Upper lobe of left lung (tissue), 6 donors: ENCODE measurements around the gene KNDC1. TPM values are rescaled to one million over a fixed set of nuclear protein-coding genes. Genes with fewer than 3 reads are reported as not detected.

Source experiments
- ATAC-seq, 2 donors: fragments of 200-7000 bp; cut with Tn5 transposase; one replicate each; pipeline ENCODE4 v1.9.1; 2022; ENCODE audit warnings: mild to moderate bottlenecking in 2 of 2, moderate library complexity in 2 of 2; ENCODE audit not compliant: low FRiP score in 2 of 2
- DNase-seq, 2 donors: peaks; one replicate each; pipeline ENCODE4 v3.0.0-alpha.2; 2019 to 2020
- H3K27ac ChIP-seq, 4 donors: fragments of 200-600 bp; sonication (generic); one replicate each; pipeline ENCODE4 v1.5.1; 2016 to 2019
- H3K27me3 ChIP-seq, 4 donors: fragments of 200-600 bp; sonication (generic); one replicate each; pipeline ENCODE4 v1.5.1; 2017 to 2019
- H3K36me3 ChIP-seq, 4 donors: fragments of 200-600 bp; sonication (generic); one replicate each; pipeline ENCODE4 v1.5.1; 2016 to 2019
- H3K4me1 ChIP-seq, 4 donors: fragments of 200-600 bp; sonication (generic); one replicate each; pipeline ENCODE4 v1.5.1; 2018 to 2019
- H3K4me3 ChIP-seq, 4 donors: fragments of 200-600 bp; sonication (generic); one replicate each; pipeline ENCODE4 v1.5.1; 2017 to 2019; ENCODE audit warnings: mild to moderate bottlenecking in 2 of 4, moderate library complexity in 1 of 4
- H3K9me3 ChIP-seq, 4 donors: fragments of 200-600 bp; sonication (generic); one replicate each; pipeline ENCODE4 v1.5.1; 2018 to 2019
- EP300 ChIP-seq, 4 donors: sonication (generic); formaldehyde crosslinking; IDR thresholded peaks; one replicate each; pipeline ENCODE4 v1.5.1; 2017; ENCODE audit warnings: antibody characterized with exemption in 4 of 4, control low read depth in 2 of 4
- POLR2A ChIP-seq, 4 donors: fragments of 450-650 bp; IDR thresholded peaks; one replicate each; pipeline ENCODE4 v1.5.1; 2016 to 2017; ENCODE audit warnings: antibody characterized with exemption in 4 of 4, mild to moderate bottlenecking in 2 of 4
- POLR2AphosphoS5 ChIP-seq, 2 donors: sonication (generic); formaldehyde crosslinking; IDR thresholded peaks; one replicate each; pipeline ENCODE4 v1.5.1; 2017; ENCODE audit warnings: antibody characterized with exemption in 2 of 2
- WGBS, 2 donors: methylation state at CpG; one replicate each; pipeline ENCODE4 v1.1.5; 2017 to 2018; 5-methylcytosine and 5-hydroxymethylcytosine counted together
- total RNA-seq, 6 donors: library from RNA; depleted of rRNA in 4 of 6; stranded (reverse); fragments of >200 nt in 4 of 6; gene quantifications; one replicate each; pipeline versions ENCODE4 v1.1.0 to v1.2.1, GENCODE V29; 2016 to 2021
- TF ChIP-seq, protein P1 (sequence below), 6 experiments: fragments of 450-650 bp in 4 of 6; fragments of 200-600 bp in 2 of 6; sonication (generic) in 2 of 6; IDR thresholded peaks; one replicate each; pipeline ENCODE4 v1.5.1; 2016 to 2019; ENCODE audit warnings: antibody characterized with exemption in 6 of 6
- donor health status: DM: no; HTN: no; CAD: no; lungs with moderate emphysema.
- donor health status: DM: no; HTN: yes; CAD: no; lungs with severe emphysema.

The KNDC1 gene
- total RNA-seq, 6 donors from 2014 or later = 7.1 to 30.3 (median 15.5) TPM

DNA sequence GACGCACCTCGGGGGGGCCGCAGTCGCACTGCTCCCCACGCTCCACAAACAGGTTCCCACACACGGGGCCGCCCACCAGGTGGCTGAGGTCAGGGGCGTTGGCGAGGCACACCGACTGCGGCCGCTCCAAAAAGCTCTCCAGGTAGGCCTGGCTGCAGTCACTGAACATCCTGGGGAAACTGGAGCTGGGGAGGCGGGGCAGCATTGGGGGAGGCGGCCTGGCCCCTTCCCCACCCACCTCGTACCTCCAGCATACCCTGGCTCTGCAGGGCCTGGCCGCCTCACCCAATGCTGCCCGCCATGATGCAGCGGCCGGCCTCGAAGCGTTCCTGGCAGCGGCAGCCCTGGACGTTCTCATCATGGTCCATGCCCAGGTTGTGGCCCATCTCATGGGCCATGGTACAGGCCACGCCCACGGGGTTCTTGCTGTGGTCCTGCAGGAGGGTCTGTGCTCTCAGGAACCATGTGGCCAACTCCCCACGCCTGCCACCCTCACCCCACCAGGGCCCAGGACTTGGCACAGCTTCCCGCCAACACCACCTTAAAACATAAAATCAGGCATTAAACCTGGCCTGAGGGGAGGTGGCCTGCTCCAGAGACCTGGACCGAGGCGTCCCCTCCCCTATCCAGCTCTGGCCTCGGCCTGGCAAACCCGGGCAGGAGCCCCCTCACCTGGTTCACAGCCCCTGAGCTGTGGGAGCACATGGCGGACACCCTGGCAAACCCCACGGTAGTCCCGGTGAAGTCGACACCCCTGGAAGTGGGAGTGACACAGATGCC lies 111.7 kb downstream of the KNDC1 start:
- H3K27me3 ChIP-seq = peaks cover 0 to 4% (median 0%) of the 10 kb centered on the region in 4 donors
- DNase-seq (peak in 1 of 2 donors; percentile 83), ATAC-seq (no peak)
- H3K4me1 ChIP-seq = peaks cover 7 to 23% (median 20%) of the 10 kb centered on the region in 4 donors
- H3K36me3 ChIP-seq = peaks cover 0 to 49% (median 30%) of the 10 kb centered on the region in 4 donors
- H3K9me3 ChIP-seq = no peaks in the 10 kb centered on the region
- no peak for TF ChIP-seq EP300 (IDR thresholded peaks at IDR 0.05)
- TF ChIP-seq POLR2AphosphoS5 (IDR thresholded peaks at IDR 0.05) = no peak
- TF ChIP-seq, protein P1, sequence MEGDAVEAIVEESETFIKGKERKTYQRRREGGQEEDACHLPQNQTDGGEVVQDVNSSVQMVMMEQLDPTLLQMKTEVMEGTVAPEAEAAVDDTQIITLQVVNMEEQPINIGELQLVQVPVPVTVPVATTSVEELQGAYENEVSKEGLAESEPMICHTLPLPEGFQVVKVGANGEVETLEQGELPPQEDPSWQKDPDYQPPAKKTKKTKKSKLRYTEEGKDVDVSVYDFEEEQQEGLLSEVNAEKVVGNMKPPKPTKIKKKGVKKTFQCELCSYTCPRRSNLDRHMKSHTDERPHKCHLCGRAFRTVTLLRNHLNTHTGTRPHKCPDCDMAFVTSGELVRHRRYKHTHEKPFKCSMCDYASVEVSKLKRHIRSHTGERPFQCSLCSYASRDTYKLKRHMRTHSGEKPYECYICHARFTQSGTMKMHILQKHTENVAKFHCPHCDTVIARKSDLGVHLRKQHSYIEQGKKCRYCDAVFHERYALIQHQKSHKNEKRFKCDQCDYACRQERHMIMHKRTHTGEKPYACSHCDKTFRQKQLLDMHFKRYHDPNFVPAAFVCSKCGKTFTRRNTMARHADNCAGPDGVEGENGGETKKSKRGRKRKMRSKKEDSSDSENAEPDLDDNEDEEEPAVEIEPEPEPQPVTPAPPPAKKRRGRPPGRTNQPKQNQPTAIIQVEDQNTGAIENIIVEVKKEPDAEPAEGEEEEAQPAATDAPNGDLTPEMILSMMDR (IDR thresholded peaks at IDR 0.05) = no peak
- TF ChIP-seq POLR2A (IDR thresholded peaks at IDR 0.05) = no peak
- H3K27ac ChIP-seq = no peak overlapping the region
- WGBS, 2 donors = 85 to 86% methylated on average over 19 to 34 of the region's 35 CpGs
- H3K4me3 ChIP-seq = no peak overlapping the region

DNA sequence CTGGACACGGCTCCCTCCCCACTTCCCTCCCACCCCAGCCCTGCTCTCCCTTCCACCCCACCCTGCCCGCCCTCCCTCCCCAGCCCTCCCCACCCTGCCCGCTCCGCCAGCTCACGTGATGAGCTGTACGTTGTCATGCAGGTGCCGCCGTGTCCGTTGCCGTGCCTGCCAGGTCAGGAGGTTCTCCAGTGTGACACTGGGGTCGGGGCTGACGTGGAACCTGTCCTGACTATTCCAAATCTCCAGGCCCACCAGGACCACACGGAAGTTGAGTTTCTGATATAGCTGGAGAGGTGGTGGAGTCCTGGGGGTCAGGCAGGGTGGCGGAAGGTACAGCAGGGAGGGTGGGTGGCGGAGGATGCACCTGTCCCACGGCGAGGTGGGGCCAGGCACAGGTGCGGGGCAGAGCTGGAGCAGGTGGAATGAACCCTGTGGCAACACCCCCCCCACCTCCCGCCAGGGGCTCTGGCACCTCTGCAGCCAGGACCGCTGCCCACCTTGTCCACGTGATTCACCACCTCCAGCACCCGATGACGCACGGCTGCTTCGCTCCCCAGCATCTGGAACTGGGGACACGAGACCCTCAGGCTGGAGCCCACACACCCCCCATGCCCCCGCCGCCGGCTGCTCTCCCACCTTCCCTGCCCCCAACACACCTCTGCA lies 112.4 kb downstream of the KNDC1 start:
- Histone ChIP-seq H3K4me1 (peaks cover 12 to 30% (median 27%) of the 10 kb centered on the region in 4 donors), H3K4me3 (no peak overlapping the region), H3K9me3 (no peaks in the 10 kb centered on the region), H3K27ac (no peak overlapping the region), H3K27me3 (peaks cover 0 to 4% (median 0%) of the 10 kb centered on the region in 4 donors), H3K36me3 (peaks cover 0 to 49% (median 30%) of the 10 kb centered on the region in 4 donors)
- no peak for ATAC-seq
- WGBS, 2 donors = 84 to 86% methylated on average over 11 to 20 of the region's 29 CpGs
- no peak for TF ChIP-seq POLR2A (IDR thresholded peaks at IDR 0.05)
- TF ChIP-seq POLR2AphosphoS5 (IDR thresholded peaks at IDR 0.05) = no peak
- TF ChIP-seq, protein P1 (IDR thresholded peaks at IDR 0.05) = no peak
- TF ChIP-seq EP300 (IDR thresholded peaks at IDR 0.05) = no peak
- DNase-seq = peak in 1 of 2 donors; percentile 61

DNA sequence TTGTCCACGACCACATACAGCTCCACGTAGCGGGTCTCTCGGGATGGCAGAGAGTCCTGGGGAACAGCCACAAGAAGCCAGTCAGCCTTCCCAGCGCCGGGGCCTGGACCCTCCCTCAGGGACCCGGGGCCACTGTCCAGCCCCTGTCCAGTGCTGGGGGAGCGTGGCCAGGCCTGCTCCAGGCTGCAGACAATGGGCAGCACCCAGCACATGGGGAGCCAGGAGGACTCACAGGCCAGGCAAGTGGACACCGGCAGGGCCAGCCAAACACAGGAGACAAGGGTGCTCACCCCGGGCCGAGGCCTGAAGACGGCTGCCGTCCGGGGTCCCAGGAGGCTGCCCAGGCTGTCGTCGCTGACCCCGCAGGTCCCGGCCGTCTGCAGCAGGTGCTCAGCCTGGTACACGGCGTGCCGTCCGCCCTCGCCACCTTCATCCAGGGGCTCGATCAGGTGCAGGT lies 113.0 kb downstream of the KNDC1 start:
- DNase-seq (peak in 1 of 2 donors; percentile 84), ATAC-seq (no peak)
- Histone ChIP-seq H3K4me1 (peaks cover 16 to 36% (median 31%) of the 10 kb centered on the region in 4 donors), H3K36me3 (peaks cover 0 to 46% (median 30%) of the 10 kb centered on the region in 4 donors), H3K9me3 (no peaks in the 10 kb centered on the region), H3K27ac (no peak overlapping the region), H3K4me3 (no peak overlapping the region), H3K27me3 (peaks cover 0 to 4% (median 0%) of the 10 kb centered on the region in 4 donors)
- 90 to 92% methylated on average over 12 to 23 of the region's 25 CpGs for WGBS, 2 donors
- TF ChIP-seq, protein P1 (IDR thresholded peaks at IDR 0.05) = no peak
- TF ChIP-seq POLR2AphosphoS5 (IDR thresholded peaks at IDR 0.05) (no peak), POLR2A (IDR thresholded peaks at IDR 0.05) (no peak), EP300 (IDR thresholded peaks at IDR 0.05) (no peak)

DNA sequence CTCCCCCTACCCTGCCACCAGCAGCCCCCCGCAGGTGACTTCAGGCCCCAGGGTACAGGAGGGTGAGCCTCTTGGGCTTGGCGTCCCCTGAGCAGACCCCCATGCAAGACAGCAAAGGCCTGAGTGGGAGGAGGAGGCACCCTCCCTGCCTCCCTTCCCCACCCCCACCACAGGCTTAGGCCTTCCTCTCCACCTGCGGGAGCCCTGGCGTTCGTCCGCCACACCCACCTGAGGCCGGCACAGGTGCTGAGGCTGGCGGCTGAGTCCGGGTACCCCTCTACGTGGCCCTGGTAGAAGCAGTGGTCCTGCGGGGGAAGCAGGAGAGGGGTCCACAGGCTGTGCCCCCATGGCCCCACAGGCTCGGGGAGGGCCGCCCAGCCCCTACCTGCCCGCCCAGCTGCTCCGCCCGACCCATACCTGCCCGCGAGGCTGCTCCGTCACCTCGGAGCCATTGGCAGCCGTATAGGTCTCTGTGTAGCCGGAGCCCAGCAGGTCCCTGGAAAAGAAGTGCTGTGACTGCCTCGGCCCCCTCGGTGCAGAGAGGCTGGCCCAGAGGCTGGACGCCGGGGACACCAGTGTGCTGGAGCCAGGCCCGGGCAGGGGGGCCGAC lies 113.6 kb downstream of the KNDC1 start:
- no peaks in the 10 kb centered on the region for H3K9me3 ChIP-seq
- no peak overlapping the region for H3K27ac ChIP-seq
- TF ChIP-seq POLR2A (IDR thresholded peaks at IDR 0.05) = no peak
- TF ChIP-seq, protein P1 (IDR thresholded peaks at IDR 0.05) = no peak
- TF ChIP-seq POLR2AphosphoS5 (IDR thresholded peaks at IDR 0.05) = no peak
- no peak for TF ChIP-seq EP300 (IDR thresholded peaks at IDR 0.05)
- H3K36me3 ChIP-seq = peaks cover 0 to 45% (median 26%) of the 10 kb centered on the region in 4 donors
- no peak for ATAC-seq
- H3K4me1 ChIP-seq = peaks cover 16 to 42% (median 33%) of the 10 kb centered on the region in 4 donors
- 93% methylated on average over 11 to 26 of the region's 28 CpGs for WGBS, 2 donors
- peak in 1 of 2 donors; percentile 75 for DNase-seq
- peaks cover 0 to 4% (median 0%) of the 10 kb centered on the region in 4 donors for H3K27me3 ChIP-seq
- H3K4me3 ChIP-seq = no peak overlapping the region
